Fibroblast of pulmonary artery (primary cell): ENCODE results near the gene ZNF283.
"Not testable (repeated sequence)": the region's sequence is repeated elsewhere in the genome, so short reads cannot be mapped to it uniquely, and the experiment has no call there.

ENCODE experiments used
- DNase-seq: peaks from one replicate; pipeline ENCODE4 v3.0.0-alpha.2; 2010; ENCODE audit warnings: low read depth
- H3K4me3 ChIP-seq: replicated peaks from 2 replicates; pipeline ENCODE4 v1.5.1; 2011; ENCODE audit warnings: low read depth, mild to moderate bottlenecking, control low read depth, low read length, moderate library complexity
- TF ChIP-seq, protein P1 (sequence below): IDR thresholded peaks from 2 replicates; pipeline ENCODE4 v1.5.1; 2011; ENCODE audit warnings: mild to moderate bottlenecking, control low read depth, low read length, inconsistent platforms; ENCODE audit errors: missing control alignments

Gene ZNF283

DNA sequence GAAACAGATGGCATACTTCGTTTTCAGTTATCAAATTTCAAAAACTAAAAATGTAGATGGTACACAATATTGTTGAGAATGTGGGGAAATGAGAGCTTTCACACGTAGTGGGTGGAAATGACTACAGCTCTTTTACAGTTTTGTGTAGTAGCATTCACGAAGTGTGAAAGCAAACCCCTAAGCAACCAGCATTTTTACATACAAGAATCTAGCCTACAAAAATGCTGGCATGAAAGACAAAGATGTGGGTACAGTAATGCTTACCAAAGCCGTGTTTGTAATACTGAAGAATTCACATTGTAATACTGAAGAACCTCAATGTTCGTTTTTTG, 6.3 kb upstream of the ZNF283 start:
- H3K4me3 ChIP-seq = peak overlapping the region; percentile 58
- no peak for DNase-seq
- TF ChIP-seq, protein P1, sequence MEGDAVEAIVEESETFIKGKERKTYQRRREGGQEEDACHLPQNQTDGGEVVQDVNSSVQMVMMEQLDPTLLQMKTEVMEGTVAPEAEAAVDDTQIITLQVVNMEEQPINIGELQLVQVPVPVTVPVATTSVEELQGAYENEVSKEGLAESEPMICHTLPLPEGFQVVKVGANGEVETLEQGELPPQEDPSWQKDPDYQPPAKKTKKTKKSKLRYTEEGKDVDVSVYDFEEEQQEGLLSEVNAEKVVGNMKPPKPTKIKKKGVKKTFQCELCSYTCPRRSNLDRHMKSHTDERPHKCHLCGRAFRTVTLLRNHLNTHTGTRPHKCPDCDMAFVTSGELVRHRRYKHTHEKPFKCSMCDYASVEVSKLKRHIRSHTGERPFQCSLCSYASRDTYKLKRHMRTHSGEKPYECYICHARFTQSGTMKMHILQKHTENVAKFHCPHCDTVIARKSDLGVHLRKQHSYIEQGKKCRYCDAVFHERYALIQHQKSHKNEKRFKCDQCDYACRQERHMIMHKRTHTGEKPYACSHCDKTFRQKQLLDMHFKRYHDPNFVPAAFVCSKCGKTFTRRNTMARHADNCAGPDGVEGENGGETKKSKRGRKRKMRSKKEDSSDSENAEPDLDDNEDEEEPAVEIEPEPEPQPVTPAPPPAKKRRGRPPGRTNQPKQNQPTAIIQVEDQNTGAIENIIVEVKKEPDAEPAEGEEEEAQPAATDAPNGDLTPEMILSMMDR = no peak

DNA sequence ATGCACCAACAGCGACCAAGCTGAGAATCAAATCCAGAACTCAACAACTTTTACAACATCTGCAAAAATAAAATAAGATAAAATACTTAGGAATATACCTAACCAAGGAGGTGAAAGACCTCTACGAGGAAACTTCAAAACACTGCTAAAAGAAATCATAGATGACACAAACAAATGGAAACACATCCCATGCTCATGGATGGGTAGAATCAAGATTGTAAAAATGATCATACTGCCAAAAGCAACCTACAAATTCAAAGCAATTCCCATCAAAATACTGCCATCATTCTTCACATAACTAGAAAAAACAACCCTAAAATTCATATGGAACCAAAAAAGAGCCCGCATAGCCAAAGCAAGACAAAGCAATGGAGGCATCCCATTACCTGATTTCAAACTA, 3.3 kb upstream of the ZNF283 start:
- not testable (repeated sequence) for DNase-seq, H3K4me3 ChIP-seq

DNA sequence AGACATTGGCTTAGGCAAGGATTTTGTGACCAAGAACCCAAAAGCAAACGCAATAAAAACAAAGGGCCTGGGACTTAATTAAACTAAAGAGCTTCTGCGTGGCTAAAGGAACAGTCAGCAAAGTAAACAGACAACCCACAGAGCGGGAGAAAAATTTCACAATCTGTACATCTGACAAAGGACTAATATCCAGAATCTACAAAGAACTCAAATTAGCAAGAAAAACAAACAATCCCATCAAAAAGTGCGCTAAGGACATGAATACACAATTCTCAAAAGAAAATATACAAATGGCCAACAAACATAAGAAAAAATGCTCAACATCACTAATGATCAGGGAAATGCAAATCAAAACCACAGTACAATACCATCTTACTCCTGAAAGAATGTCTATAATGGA, 2.5 kb upstream of the ZNF283 start:
- DNase-seq, H3K4me3 ChIP-seq: not testable (repeated sequence)

DNA sequence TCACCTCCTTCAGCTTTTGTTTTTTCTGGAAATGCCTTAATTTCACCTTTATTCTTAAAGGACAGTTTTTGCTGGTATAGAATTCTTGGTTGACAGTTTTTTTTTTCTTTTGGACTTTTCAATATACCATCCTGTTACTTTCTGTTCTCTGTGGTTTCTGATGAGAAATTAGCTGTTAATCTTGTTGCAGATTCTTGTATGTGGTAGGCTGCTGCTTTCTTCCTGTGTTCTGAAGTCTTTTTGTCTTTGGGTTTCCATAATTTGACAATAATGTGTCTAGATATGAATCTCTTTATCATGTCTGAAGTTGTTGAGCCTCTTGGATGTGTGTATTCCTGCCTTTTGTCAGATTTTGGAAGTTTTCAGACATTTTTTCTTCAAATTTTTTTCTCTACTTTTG, 12.0 kb downstream of the ZNF283 start:
- no peak for DNase-seq
- H3K4me3 ChIP-seq = no peak overlapping the region
- TF ChIP-seq, protein P1 = no peak

DNA sequence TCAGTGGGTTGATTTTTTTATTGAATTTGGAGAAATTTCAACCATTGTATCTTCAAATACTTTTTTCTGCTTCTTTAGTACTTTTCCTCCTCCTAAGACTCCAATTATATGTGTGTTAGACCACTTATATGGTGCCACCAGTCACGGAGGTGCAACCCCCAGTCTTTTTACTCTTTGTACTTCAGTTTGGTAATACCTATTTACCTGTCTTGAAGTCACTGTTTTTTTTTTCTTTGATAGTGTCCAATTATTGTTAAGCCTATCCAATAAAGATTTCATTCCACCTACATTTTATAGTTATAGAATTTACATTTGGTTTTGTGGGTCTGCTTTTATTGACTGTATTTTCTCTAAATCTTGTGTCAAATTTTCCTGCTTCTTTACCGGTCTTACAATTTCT, 14.9 kb downstream of the ZNF283 start:
- H3K4me3 ChIP-seq = no peak overlapping the region
- TF ChIP-seq, protein P1 = no peak
- DNase-seq = no peak

DNA sequence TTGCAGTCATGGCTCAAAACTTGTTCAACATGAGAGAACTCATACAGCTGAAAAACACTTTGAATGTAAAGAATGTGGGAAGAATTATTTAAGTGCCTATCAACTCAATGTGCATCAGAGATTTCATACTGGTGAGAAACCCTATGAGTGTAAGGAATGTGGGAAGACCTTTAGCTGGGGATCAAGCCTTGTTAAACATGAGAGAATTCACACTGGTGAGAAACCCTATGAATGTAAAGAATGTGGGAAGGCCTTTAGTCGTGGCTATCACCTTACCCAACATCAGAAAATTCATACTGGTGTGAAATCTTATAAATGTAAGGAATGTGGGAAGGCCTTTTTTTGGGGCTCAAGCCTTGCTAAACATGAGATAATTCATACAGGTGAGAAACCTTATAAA, 20.1 kb downstream of the ZNF283 start:
- DNase-seq = no peak
- no peak overlapping the region for H3K4me3 ChIP-seq
- TF ChIP-seq, protein P1 = no peak

DNA sequence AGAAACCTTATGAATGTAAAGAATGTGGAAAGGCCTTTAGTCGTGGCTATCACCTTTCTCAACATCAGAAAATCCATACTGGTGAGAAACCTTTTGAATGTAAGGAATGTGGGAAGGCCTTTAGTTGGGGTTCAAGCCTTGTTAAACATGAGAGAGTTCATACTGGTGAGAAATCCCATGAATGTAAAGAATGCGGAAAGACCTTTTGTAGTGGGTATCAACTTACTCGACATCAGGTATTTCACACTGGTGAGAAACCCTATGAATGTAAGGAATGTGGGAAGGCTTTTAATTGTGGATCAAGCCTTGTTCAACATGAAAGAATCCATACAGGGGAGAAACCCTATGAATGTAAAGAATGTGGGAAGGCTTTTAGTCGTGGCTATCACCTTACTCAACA, 20.8 kb downstream of the ZNF283 start:
- TF ChIP-seq, protein P1 = no peak
- H3K4me3 ChIP-seq = no peak overlapping the region
- no peak for DNase-seq

DNA sequence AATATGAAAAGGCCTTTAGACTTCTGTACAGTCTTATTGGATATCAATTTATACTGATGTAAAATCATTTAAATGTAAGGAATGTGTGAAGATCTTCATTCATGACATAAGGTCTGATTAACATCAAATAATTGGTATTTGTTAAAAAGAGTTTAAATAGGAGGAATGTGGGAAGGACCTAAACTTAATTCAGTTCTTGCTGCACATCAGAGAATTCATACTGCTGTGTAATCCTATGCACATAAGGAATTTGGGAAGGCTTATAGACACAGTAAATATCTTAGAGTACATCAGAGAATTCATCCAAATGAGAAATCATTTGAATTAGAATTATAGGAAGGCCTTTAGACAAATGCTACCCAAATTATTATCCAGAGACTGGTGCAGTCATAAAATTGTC, 21.7 kb downstream of the ZNF283 start:
- no peak for DNase-seq
- no peak overlapping the region for H3K4me3 ChIP-seq
- TF ChIP-seq, protein P1 = no peak
